Heart right ventricle (tissue), 16 donors: ENCODE measurements around the gene HERPUD1. TPM values are rescaled to one million over a fixed set of nuclear protein-coding genes. Genes with fewer than 3 reads are reported as not detected.

Experiments used
- ATAC-seq, 8 donors: fragments of 200-7000 bp; cut with Tn5 transposase; one replicate each; pipeline ENCODE4 v1.9.1; 2020; ENCODE audit warnings: mild to moderate bottlenecking in 8 of 8, moderate library complexity in 8 of 8, moderate number of reproducible peaks in 1 of 8
- DNase-seq, 2 donors: peaks; one replicate each; pipeline ENCODE4 v3.0.0-alpha.2; 2020
- H3K27ac ChIP-seq, 10 donors: fragments of 200-600 bp; sonication (generic) in 2 of 10; one replicate each; pipeline versions ENCODE4 v1.5.0 to v1.8.0; 2020 to 2022; ENCODE audit warnings: mild to moderate bottlenecking in 3 of 10
- H3K27me3 ChIP-seq, 7 donors: fragments of 200-600 bp; one replicate each; pipeline ENCODE4 v1.8.0; 2021 to 2022; ENCODE audit warnings: mild to moderate bottlenecking in 2 of 7
- H3K36me3 ChIP-seq, 9 donors: fragments of 200-600 bp; sonication (generic) in 1 of 9; one replicate each; pipeline versions ENCODE4 v1.5.0 to v1.8.0; 2020 to 2022; ENCODE audit warnings: mild to moderate bottlenecking in 2 of 9
- H3K4me1 ChIP-seq, 9 donors: fragments of 200-600 bp; sonication (generic) in 1 of 9; one replicate each; pipeline versions ENCODE4 v1.5.0 to v1.8.0; 2020 to 2022; ENCODE audit warnings: mild to moderate bottlenecking in 4 of 9
- H3K4me3 ChIP-seq, 10 donors: fragments of 200-600 bp; sonication (generic) in 2 of 10; one replicate each; pipeline versions ENCODE4 v1.5.0 to v1.8.0; 2020 to 2022; ENCODE audit warnings: mild to moderate bottlenecking in 7 of 10, moderate library complexity in 2 of 10
- H3K9me3 ChIP-seq, 11 donors: fragments of 200-600 bp in 10 of 11; sonication (generic) in 2 of 11; one replicate each; pipeline versions ENCODE4 v1.5.0 to v1.8.0; 2013 to 2022; ENCODE audit warnings: mild to moderate bottlenecking in 2 of 11, control low read depth in 1 of 11, moderate library complexity in 1 of 11
- WGBS, 2 donors: extraction: QIAGEN DNeasy Blood & Tissue Kit; methylation state at CpG; one replicate each; pipeline ENCODE4 v1.1.7; 2013; ENCODE audit warnings: inconsistent platforms in 1 of 2; 5-methylcytosine and 5-hydroxymethylcytosine counted together
- intact Hi-C, 10 donors: fragments of 100-400 bp; cut with DNase I; formaldehyde crosslinking; loops; one replicate each; pipeline versions ENCODE4 v1.11.1 to v1.14.2; 2022
- polyA plus RNA-seq, 2 donors: library from polyadenylated mRNA; stranded (reverse); fragments of 200-250 nt; gene quantifications; one replicate each; pipeline ENCODE4 v1.2.3, GENCODE V29; 2013
- total RNA-seq, 10 donors: library from RNA; stranded (reverse); fragmentation: NEBNext Ultra II Directional in 3 of 10; extraction: Animal tissue kit (Norgen Biotek cat#: 25700) in 3 of 10; gene quantifications; one replicate each; pipeline versions ENCODE4 v1.2.1 to v1.2.4, GENCODE V29; 2021 to 2023
- TF ChIP-seq, protein P1 (sequence below), 9 donors: fragments of 200-600 bp; sonication (generic) in 2 of 9; IDR thresholded peaks; one replicate each; pipeline versions ENCODE4 v1.5.0 to v1.8.0; 2021 to 2022; ENCODE audit warnings: antibody characterized with exemption in 9 of 9, mild to moderate bottlenecking in 5 of 9, moderate library complexity in 1 of 9
- donor health status: Arrhythmogenic right ventricular cardiomyopathy.
- donor health status: ischemic (EF 13 %, LVEDD 7.1; RV severe dilation, severe dysfunction).
- donor health status: healthy with polysubstance abuse.
- donor health status: DM: no; HTN: yes; CAD: no.
- donor health status: DM: no; HTN: no; CAD: no.
- donor health status: ischemic (EF 25% LVEDD 6.9; RV normal size, moderate dysfunction).
- donor health status: ischemic (EF 25% LVEDD 5.7; RV mildly dilated, moderate dysfunction).
- donor health status: healthy.
- donor health status: DM: yes; HTN: yes; CAD: no.
- donor health status: Ischemic cardiomyopathy.
- donor health status: ischemic (EF 35%, LVEDD 5.7; RV mildly dilated, moderate dysfunction).
- donor health status: nonischemic (EF 11% LVEDD 7.7; RV severe dilation, severe dysfunction).
- donor health status: DM: yes; HTN: yes; CAD: no.
- donor health status: PGD.
- donor health status: ischemic (EF 29% LVEDD 5.4; RV normal size, mild dysfunction).
- donor health status: nonischemic (EF 23%, LVEDD 6.1; RV moderate dilation, normal function).

The HERPUD1 gene
- total and polyA plus RNA-seq, 12 donors = 29.6 to 175 (median 128) TPM

DNA sequence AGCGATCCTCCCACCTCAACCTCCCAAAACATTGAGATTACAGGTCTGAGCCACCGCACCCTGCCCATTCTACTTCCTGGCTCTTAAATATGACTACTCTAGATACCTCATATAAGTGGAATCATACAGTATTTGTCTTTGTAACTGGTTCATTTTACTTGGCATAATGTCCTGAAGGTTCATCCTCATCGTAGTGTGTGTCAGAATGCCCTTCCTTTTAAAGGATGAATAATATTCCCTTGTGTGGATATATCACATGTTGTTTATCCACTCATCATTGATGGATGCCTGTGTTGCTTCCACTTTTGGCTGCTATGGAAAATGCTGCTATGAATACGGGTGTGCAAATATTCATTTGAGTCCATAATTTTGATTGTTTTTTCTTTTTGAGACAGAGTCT is 24.1 kb downstream of the HERPUD1 start:
- ATAC-seq = no peak
- intact Hi-C loops = no loop called here

DNA sequence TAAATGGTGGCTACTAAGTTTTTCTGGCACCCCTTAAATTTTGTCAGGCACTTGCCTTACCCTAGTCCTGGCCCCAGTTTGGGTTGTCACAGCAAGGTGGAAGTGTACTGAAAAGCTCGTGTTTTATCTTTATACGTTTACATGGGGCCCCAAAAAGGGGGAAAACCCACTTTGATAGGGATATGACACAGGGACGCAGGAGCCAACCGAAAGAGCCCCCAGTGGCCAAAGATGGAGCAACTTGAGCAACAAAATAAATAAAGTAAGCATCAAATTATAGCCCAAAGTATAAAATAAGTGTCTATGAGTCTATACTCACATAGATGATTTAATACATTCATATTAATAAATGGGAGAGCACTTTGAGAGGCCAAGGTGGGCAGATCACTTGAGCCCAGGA is 24.8 kb downstream of the HERPUD1 start:
- H3K27ac ChIP-seq = no peak overlapping the region
- no peaks in the 10 kb centered on the region for H3K36me3 ChIP-seq
- WGBS, 2 donors = 67 to 69% methylated on average over 4 of the region's 4 CpGs
- ATAC-seq (no peak), DNase-seq (no peak)
- H3K4me1 ChIP-seq = peaks cover 9 to 27% (median 16%) of the 10 kb centered on the region in 9 donors
- no peaks in the 10 kb centered on the region for H3K9me3 ChIP-seq
- H3K4me3 ChIP-seq = no peak overlapping the region
- TF ChIP-seq, protein P1, sequence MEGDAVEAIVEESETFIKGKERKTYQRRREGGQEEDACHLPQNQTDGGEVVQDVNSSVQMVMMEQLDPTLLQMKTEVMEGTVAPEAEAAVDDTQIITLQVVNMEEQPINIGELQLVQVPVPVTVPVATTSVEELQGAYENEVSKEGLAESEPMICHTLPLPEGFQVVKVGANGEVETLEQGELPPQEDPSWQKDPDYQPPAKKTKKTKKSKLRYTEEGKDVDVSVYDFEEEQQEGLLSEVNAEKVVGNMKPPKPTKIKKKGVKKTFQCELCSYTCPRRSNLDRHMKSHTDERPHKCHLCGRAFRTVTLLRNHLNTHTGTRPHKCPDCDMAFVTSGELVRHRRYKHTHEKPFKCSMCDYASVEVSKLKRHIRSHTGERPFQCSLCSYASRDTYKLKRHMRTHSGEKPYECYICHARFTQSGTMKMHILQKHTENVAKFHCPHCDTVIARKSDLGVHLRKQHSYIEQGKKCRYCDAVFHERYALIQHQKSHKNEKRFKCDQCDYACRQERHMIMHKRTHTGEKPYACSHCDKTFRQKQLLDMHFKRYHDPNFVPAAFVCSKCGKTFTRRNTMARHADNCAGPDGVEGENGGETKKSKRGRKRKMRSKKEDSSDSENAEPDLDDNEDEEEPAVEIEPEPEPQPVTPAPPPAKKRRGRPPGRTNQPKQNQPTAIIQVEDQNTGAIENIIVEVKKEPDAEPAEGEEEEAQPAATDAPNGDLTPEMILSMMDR (IDR thresholded peaks at IDR 0.05) = no peak
- H3K27me3 ChIP-seq = no peaks in the 10 kb centered on the region
- intact Hi-C loops = no loop called here

More for the DNA sequence above, 24.1 kb downstream of the HERPUD1 start:
- TF ChIP-seq, protein P1 (IDR thresholded peaks at IDR 0.05) = no peak
- H3K36me3 ChIP-seq = no peaks in the 10 kb centered on the region
- peaks cover 2 to 23% (median 9%) of the 10 kb centered on the region in 9 donors for H3K4me1 ChIP-seq
- 89 to 91% methylated on average over 4 of the region's 4 CpGs for WGBS, 2 donors
- H3K27ac ChIP-seq = no peak overlapping the region
- H3K4me3 ChIP-seq = no peak overlapping the region
- DNase-seq = no peak
- no peaks in the 10 kb centered on the region for H3K27me3 ChIP-seq
- H3K9me3 ChIP-seq = no peaks in the 10 kb centered on the region

DNA sequence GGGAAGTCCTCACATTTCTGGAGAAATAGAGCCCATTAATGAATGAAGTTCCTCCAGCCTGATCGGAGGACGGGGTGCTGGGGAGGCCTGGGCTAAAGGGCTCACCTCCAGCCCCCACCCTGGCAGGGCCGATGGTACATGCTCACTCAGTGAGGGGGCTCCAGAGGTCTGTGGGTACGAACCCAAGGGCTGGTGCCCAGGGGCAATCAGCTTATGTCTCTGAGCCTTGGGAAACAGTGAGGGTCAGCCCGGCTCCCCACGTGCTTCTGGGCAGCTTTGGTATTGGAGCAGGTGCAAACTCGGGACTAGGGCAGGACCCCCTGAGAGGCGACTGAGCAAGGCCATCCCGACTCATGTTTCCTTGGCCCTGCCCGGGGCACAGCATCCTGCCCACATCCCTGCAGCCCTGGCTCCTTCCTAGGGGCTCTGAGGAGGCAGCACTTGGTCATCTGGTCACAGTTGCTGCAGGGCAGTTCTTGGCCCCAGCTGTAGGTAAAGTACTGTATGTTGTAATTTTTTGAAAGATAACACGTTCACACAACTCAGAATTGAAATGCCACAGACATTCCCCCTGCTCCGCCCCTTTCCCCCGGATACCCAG is 28.8 kb downstream of the HERPUD1 start:
- peak in 4 of 8 donors; percentile 4 to 37 (median 16) for ATAC-seq
- Histone ChIP-seq H3K4me3 (no peak overlapping the region), H3K9me3 (no peaks in the 10 kb centered on the region), H3K36me3 (no peaks in the 10 kb centered on the region), H3K27ac (peak overlapping the region in 5 of 10 donors; percentile 1 to 77 (median 56)), H3K4me1 (peaks cover 16 to 56% (median 39%) of the 10 kb centered on the region in 9 donors), H3K27me3 (no peaks in the 10 kb centered on the region)
- 63 to 70% methylated on average over 13 of the region's 13 CpGs for WGBS, 2 donors
- TF ChIP-seq, protein P1 (IDR thresholded peaks at IDR 0.05) = no peak
- no peak for DNase-seq
- intact Hi-C loops = loop anchor here in 5 of 10 donors (5.0 to 10.0 kb wide), 4 partner anchors 54 to 87 kb away; no protein-coding TSS in a partner anchor

DNA sequence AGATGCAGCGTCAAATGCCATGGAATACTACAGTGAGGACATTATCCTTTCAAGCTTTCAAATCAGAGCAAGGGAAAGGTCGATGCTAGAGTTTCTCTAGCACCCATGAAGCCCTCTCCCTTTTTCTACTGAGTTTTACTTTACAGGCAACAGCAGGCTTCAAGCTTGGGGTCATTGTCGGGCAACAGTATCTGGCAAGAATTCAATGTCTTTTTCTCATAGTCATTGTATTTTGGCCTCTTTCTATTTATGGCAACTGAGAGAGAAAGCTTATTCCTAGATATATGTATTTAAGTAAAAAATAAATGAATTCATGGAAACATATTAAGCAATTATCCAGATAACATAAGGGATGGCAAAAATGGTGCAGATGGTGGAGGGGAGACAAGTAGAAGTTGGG is 29.4 kb downstream of the HERPUD1 start:
- H3K27me3 ChIP-seq = no peaks in the 10 kb centered on the region
- peak overlapping the region in 8 of 10 donors; percentile 2 to 77 (median 52) for H3K27ac ChIP-seq
- DNase-seq = no peak
- TF ChIP-seq, protein P1 (IDR thresholded peaks at IDR 0.05) = no peak
- H3K4me1 ChIP-seq = peaks cover 16 to 62% (median 45%) of the 10 kb centered on the region in 9 donors
- no peak overlapping the region for H3K4me3 ChIP-seq
- WGBS, 2 donors = 43 to 59% methylated on average over 3 of the region's 3 CpGs
- intact Hi-C loops = loop anchor here in 5 of 10 donors (5.0 to 10.0 kb wide), 4 partner anchors 53 to 86 kb away; no protein-coding TSS in a partner anchor
- ATAC-seq = no peak
- H3K9me3 ChIP-seq = no peaks in the 10 kb centered on the region
- no peaks in the 10 kb centered on the region for H3K36me3 ChIP-seq
